BE2C (cell line): ENCODE results near the gene CAMK1D.
"Not testable (repeated sequence)": the region's sequence is repeated elsewhere in the genome, so short reads cannot be mapped to it uniquely, and the experiment has no call there.

Source experiments
- DNase-seq: peaks from one replicate; pipeline ENCODE4 v3.0.0-alpha.2; 2020
- H3K27me3 ChIP-seq: fragments of 250-450 bp; sonication (Bioruptor Pico); 2 replicates; pipeline ENCODE4 v1.5.1; 2020; ENCODE audit warnings: mild to moderate bottlenecking
- H3K36me3 ChIP-seq: fragments of 250-450 bp; sonication (Bioruptor Pico); 2 replicates; pipeline ENCODE4 v1.5.1; 2020; ENCODE audit warnings: mild to moderate bottlenecking
- H3K4me1 ChIP-seq: fragments of 250-450 bp; sonication (Bioruptor Pico); 2 replicates; pipeline ENCODE4 v1.5.1; 2020
- H3K4me3 ChIP-seq: 2 replicates; pipeline ENCODE4 v1.5.1; 2011; ENCODE audit warnings: low read depth, low read length
- H3K9me3 ChIP-seq: fragments of 250-450 bp; sonication (Bioruptor Pico); 2 replicates; pipeline ENCODE4 v1.5.1; 2020
- CTCF ChIP-seq: IDR thresholded peaks from 2 replicates; pipeline ENCODE4 v1.5.1; 2012; ENCODE audit warnings: mild to moderate bottlenecking, low read depth, low read length

The CAMK1D gene

DNA sequence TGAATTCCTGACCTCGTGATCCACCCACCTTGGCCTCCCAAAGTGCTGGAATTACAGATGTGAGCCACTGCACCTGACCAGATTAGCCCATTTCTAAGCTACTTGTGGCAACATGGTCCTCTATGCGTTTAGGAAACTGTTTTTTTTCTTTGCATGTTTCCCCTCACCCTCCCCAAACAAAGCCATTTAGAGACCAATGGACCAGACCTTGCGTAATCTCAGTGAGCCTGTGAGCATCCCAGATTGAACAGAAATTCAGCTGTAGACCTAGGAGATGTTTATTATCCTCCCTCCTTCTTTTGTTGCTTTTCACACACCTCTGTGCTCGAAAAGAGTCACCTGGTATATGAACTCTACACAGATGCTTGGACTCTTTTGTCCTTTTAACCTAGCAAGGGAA, 28.5 kb upstream of the CAMK1D start:
- Histone ChIP-seq H3K4me1 (no peaks in the 10 kb centered on the region), H3K4me3 (no peak overlapping the region), H3K9me3 (no peaks in the 10 kb centered on the region), H3K36me3 (no peaks in the 10 kb centered on the region), H3K27me3 (no peaks in the 10 kb centered on the region)
- DNase-seq = no peak
- no peak for TF ChIP-seq CTCF

GRCh38 chr10:12321641-12322040, 27.7 kb upstream of the CAMK1D start:
- no peak overlapping the region for H3K4me3 ChIP-seq
- H3K27me3 ChIP-seq = no peaks in the 10 kb centered on the region
- TF ChIP-seq CTCF = no peak
- H3K36me3 ChIP-seq = no peaks in the 10 kb centered on the region
- no peaks in the 10 kb centered on the region for H3K9me3 ChIP-seq
- DNase-seq = no peak
- H3K4me1 ChIP-seq = no peaks in the 10 kb centered on the region

DNA sequence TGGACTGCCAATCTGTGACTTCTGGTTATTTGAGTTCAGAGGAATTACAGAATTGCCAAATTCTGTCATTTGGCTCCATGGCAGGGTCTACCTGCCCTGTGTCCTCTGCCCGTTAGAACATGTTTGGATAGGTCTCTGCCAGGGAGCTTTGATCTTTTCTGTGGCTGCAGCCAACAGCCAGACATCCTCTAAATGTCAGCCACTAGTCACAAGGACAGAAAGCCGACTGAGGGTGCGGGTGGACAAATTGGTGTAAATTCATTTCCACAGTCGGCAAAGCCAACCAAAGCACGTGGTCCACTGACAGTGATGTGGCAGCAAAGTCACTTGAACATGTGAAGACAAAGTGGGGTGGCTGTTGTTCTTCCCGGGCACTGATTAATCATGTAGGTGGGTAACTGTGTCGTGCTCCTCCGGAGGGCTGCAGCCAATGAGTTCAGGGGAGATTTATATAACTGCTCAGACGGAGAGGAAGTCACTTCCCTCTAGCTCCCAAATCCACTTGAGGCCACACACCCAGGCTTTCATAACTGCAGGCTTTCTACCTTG, 26.7 kb upstream of the CAMK1D start:
- no peaks in the 10 kb centered on the region for H3K27me3 ChIP-seq
- H3K4me1 ChIP-seq = no peaks in the 10 kb centered on the region
- H3K9me3 ChIP-seq = no peaks in the 10 kb centered on the region
- no peak overlapping the region for H3K4me3 ChIP-seq
- no peak for DNase-seq
- H3K36me3 ChIP-seq = no peaks in the 10 kb centered on the region
- TF ChIP-seq CTCF = no peak

- no peak overlapping the region for H3K4me3 ChIP-seq
- DNase-seq = no peak
- no peaks in the 10 kb centered on the region for H3K4me1 ChIP-seq
- no peak for TF ChIP-seq CTCF
- H3K27me3 ChIP-seq = no peaks in the 10 kb centered on the region
- no peaks in the 10 kb centered on the region for H3K9me3 ChIP-seq
- no peaks in the 10 kb centered on the region for H3K36me3 ChIP-seq
Observed at GRCh38 chr10:12324530-12324929, 24.8 kb upstream of the CAMK1D start.

DNA sequence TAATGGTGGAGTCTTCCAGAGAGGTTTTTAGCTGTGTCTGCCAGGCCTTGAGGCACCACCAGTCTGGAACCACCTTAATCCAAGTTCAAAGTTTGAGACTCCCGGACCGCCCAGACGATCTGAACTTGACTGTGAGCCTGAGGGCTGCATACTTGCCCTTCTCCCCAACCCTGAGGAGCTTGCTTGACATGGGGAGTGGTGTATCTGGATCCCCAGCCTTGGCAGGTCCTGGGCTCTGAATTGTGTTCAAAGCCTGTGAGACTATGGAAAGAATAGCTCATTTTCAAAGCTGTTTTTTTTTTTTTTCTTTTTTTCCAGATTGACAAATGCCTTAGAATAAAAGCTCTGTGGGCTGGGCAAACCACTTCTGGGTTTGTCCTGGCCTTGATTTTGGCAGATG, 22.3 kb upstream of the CAMK1D start:
- DNase-seq = no peak
- Histone ChIP-seq H3K4me3 (no peak overlapping the region), H3K4me1 (no peaks in the 10 kb centered on the region), H3K36me3 (no peaks in the 10 kb centered on the region), H3K9me3 (no peaks in the 10 kb centered on the region), H3K27me3 (no peaks in the 10 kb centered on the region)
- no peak for TF ChIP-seq CTCF

DNA sequence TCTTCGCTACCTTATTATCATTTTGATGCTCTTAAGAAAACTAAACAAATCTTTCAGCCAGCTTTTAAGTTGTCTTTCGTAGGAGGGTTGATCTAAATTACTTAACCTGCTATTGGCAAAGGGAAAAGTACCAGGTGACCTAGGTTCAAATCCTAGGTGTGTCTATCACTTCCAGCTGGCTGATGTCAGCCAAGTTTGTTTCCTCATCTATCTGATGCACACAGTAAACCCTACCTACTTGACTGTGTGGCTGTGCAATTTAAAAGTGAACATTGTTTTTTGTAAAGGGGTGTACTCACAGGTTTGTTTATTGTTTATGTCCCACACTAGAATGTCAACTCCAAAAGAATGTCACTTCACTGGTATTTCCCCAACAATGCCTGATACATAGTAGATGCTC, 21.9 kb upstream of the CAMK1D start:
- H3K4me3 ChIP-seq = no peak overlapping the region
- H3K27me3 ChIP-seq = no peaks in the 10 kb centered on the region
- DNase-seq = no peak
- no peaks in the 10 kb centered on the region for H3K36me3 ChIP-seq
- TF ChIP-seq CTCF = no peak
- no peaks in the 10 kb centered on the region for H3K9me3 ChIP-seq
- H3K4me1 ChIP-seq = no peaks in the 10 kb centered on the region

- not testable (repeated sequence) for H3K36me3 ChIP-seq, H3K4me3 ChIP-seq, DNase-seq, H3K9me3 ChIP-seq, H3K4me1 ChIP-seq, H3K27me3 ChIP-seq
Observed at GRCh38 chr10:12328312-12328711, 21.0 kb upstream of the CAMK1D start.
